Measurements from ENCODE around the gene MLX. TPM values are rescaled to one million over a fixed set of nuclear protein-coding genes. Genes with fewer than 3 reads are reported as not detected.
"Not testable (repeated sequence)": the region's sequence is repeated elsewhere in the genome, so short reads cannot be mapped to it uniquely, and the experiment has no call there.

The MLX gene
- polyA plus RNA-seq, 2 donors = 36.8 to 38.3 TPM

- Histone ChIP-seq H3K9me3 (ENCODE audit: control insufficient read depth in 2 of 2, insufficient read depth in 1 of 2, low read depth in 1 of 2, low read length in 1 of 2) (no peaks in the 10 kb centered on the region), H3K4me3 (ENCODE audit: low read depth in 1 of 2, low read length in 2 of 2) (peak within 1 kb of the TSS; percentile 75 to 86), H3K36me3 (ENCODE audit: control insufficient read depth in 2 of 2, insufficient read depth in 2 of 2, low read length in 1 of 2) (peaks cover 2 to 17% of the 10 kb centered on the region in 2 donors), H3K4me1 (ENCODE audit: control insufficient read depth in 2 of 2, insufficient read depth in 2 of 2, low read length in 1 of 2) (peaks cover 2 to 19% of the 10 kb centered on the region in 2 donors), H3K27me3 (ENCODE audit: control insufficient read depth in 1 of 2, insufficient read depth in 2 of 2, low read length in 2 of 2) (no peaks in the 10 kb centered on the region), H3K27ac (ENCODE audit: low read depth in 2 of 2, low read length in 1 of 2) (peak within 1 kb of the TSS; percentile 92 to 96)
- WGBS, 2 donors = 0% methylated on average over 19 to 40 of the region's 40 CpGs
Measured at GRCh38 chr17:42536048-42536371, 30.9 kb upstream of the MLX start, which contains the start of gene NAGLU. TSS of gene NAGLU (plus strand) at chr17:42536241. CDS start at chr17:42536273, 32 bp downstream.

GRCh38 chr17:42536372-42537155, 30.3 kb upstream of the MLX start:
- Histone ChIP-seq H3K4me3 (ENCODE audit: low read depth in 1 of 2, low read length in 2 of 2) (peak overlapping the region; percentile 75 to 86), H3K4me1 (ENCODE audit: control insufficient read depth in 2 of 2, insufficient read depth in 2 of 2, low read length in 1 of 2) (peaks cover 2 to 17% of the 10 kb centered on the region in 2 donors), H3K36me3 (ENCODE audit: control insufficient read depth in 2 of 2, insufficient read depth in 2 of 2, low read length in 1 of 2) (peaks cover 4 to 18% of the 10 kb centered on the region in 2 donors), H3K9me3 (ENCODE audit: control insufficient read depth in 2 of 2, insufficient read depth in 1 of 2, low read depth in 1 of 2, low read length in 1 of 2) (no peaks in the 10 kb centered on the region), H3K27me3 (ENCODE audit: control insufficient read depth in 1 of 2, insufficient read depth in 2 of 2, low read length in 2 of 2) (no peaks in the 10 kb centered on the region), H3K27ac (ENCODE audit: low read depth in 2 of 2, low read length in 1 of 2) (peak overlapping the region; percentile 92 to 96)
- WGBS, 2 donors = 0 to 1% methylated on average over 47 to 65 of the region's 65 CpGs

GRCh38 chr17:42537156-42537805, 29.6 kb upstream of the MLX start:
- H3K27ac ChIP-seq (ENCODE audit: low read depth in 2 of 2, low read length in 1 of 2) = peak overlapping the region; percentile 92 to 96
- H3K9me3 ChIP-seq (ENCODE audit: control insufficient read depth in 2 of 2, insufficient read depth in 1 of 2, low read depth in 1 of 2, low read length in 1 of 2) = no peaks in the 10 kb centered on the region
- H3K36me3 ChIP-seq (ENCODE audit: control insufficient read depth in 2 of 2, insufficient read depth in 2 of 2, low read length in 1 of 2) = peaks cover 4 to 21% of the 10 kb centered on the region in 2 donors
- H3K4me1 ChIP-seq (ENCODE audit: control insufficient read depth in 2 of 2, insufficient read depth in 2 of 2, low read length in 1 of 2) = peaks cover 2 to 18% of the 10 kb centered on the region in 2 donors
- peak overlapping the region; percentile 75 to 86 for H3K4me3 ChIP-seq (ENCODE audit: low read depth in 1 of 2, low read length in 2 of 2)
- WGBS, 2 donors = 84 to 86% methylated on average over 30 of the region's 31 CpGs
- H3K27me3 ChIP-seq (ENCODE audit: control insufficient read depth in 1 of 2, insufficient read depth in 2 of 2, low read length in 2 of 2) = no peaks in the 10 kb centered on the region

GRCh38 chr17:42537826-42538451, 29.0 kb upstream of the MLX start:
- Histone ChIP-seq H3K36me3 (ENCODE audit: control insufficient read depth in 2 of 2, insufficient read depth in 2 of 2, low read length in 1 of 2) (peaks cover 4 to 27% of the 10 kb centered on the region in 2 donors), H3K27me3 (ENCODE audit: control insufficient read depth in 1 of 2, insufficient read depth in 2 of 2, low read length in 2 of 2) (no peaks in the 10 kb centered on the region), H3K4me1 (ENCODE audit: control insufficient read depth in 2 of 2, insufficient read depth in 2 of 2, low read length in 1 of 2) (peaks cover 2 to 18% of the 10 kb centered on the region in 2 donors), H3K9me3 (ENCODE audit: control insufficient read depth in 2 of 2, insufficient read depth in 1 of 2, low read depth in 1 of 2, low read length in 1 of 2) (no peaks in the 10 kb centered on the region), H3K4me3 (ENCODE audit: low read depth in 1 of 2, low read length in 2 of 2) (no peak overlapping the region), H3K27ac (ENCODE audit: low read depth in 2 of 2, low read length in 1 of 2) (no peak overlapping the region)
- 95% methylated on average over 5 of the region's 5 CpGs for WGBS, 2 donors

- 93 to 94% methylated on average over 14 of the region's 14 CpGs for WGBS, 2 donors
- Histone ChIP-seq H3K4me1 (ENCODE audit: control insufficient read depth in 2 of 2, insufficient read depth in 2 of 2, low read length in 1 of 2) (peaks cover 2 to 18% of the 10 kb centered on the region in 2 donors), H3K27me3 (ENCODE audit: control insufficient read depth in 1 of 2, insufficient read depth in 2 of 2, low read length in 2 of 2) (no peaks in the 10 kb centered on the region), H3K9me3 (ENCODE audit: control insufficient read depth in 2 of 2, insufficient read depth in 1 of 2, low read depth in 1 of 2, low read length in 1 of 2) (no peaks in the 10 kb centered on the region), H3K36me3 (ENCODE audit: control insufficient read depth in 2 of 2, insufficient read depth in 2 of 2, low read length in 1 of 2) (peaks cover 4 to 31% of the 10 kb centered on the region in 2 donors), H3K4me3 (ENCODE audit: low read depth in 1 of 2, low read length in 2 of 2) (no peak overlapping the region), H3K27ac (ENCODE audit: low read depth in 2 of 2, low read length in 1 of 2) (no peak overlapping the region)
Measured at GRCh38 chr17:42538482-42538881, 28.4 kb upstream of the MLX start.

- not testable (repeated sequence) for H3K27ac ChIP-seq (ENCODE audit: low read depth in 2 of 2, low read length in 1 of 2); H3K4me3 ChIP-seq (ENCODE audit: low read depth in 1 of 2, low read length in 2 of 2); H3K9me3 ChIP-seq (ENCODE audit: control insufficient read depth in 2 of 2, insufficient read depth in 1 of 2, low read depth in 1 of 2, low read length in 1 of 2); H3K27me3 ChIP-seq (ENCODE audit: control insufficient read depth in 1 of 2, insufficient read depth in 2 of 2, low read length in 2 of 2)
- WGBS, 2 donors = 76 to 91% methylated on average over 4 of the region's 4 CpGs
- Histone ChIP-seq H3K36me3 (ENCODE audit: control insufficient read depth in 2 of 2, insufficient read depth in 2 of 2, low read length in 1 of 2) (peaks cover 4 to 37% of the 10 kb centered on the region in 2 donors), H3K4me1 (ENCODE audit: control insufficient read depth in 2 of 2, insufficient read depth in 2 of 2, low read length in 1 of 2) (peaks cover 2 to 15% of the 10 kb centered on the region in 2 donors)
Measured at GRCh38 chr17:42540558-42540957, 26.3 kb upstream of the MLX start.

- H3K36me3 ChIP-seq (ENCODE audit: control insufficient read depth in 2 of 2, insufficient read depth in 2 of 2, low read length in 1 of 2) = peaks cover 4 to 37% of the 10 kb centered on the region in 2 donors
- 67% methylated on average over 17 of the region's 17 CpGs for WGBS, 2 donors
- H3K4me1 ChIP-seq (ENCODE audit: control insufficient read depth in 2 of 2, insufficient read depth in 2 of 2, low read length in 1 of 2) = peaks cover 2 to 14% of the 10 kb centered on the region in 2 donors
- no peaks in the 10 kb centered on the region for H3K27me3 ChIP-seq (ENCODE audit: control insufficient read depth in 1 of 2, insufficient read depth in 2 of 2, low read length in 2 of 2)
- peak overlapping the region; percentile 29 to 57 for H3K27ac ChIP-seq (ENCODE audit: low read depth in 2 of 2, low read length in 1 of 2)
- no peaks in the 10 kb centered on the region for H3K9me3 ChIP-seq (ENCODE audit: control insufficient read depth in 2 of 2, insufficient read depth in 1 of 2, low read depth in 1 of 2, low read length in 1 of 2)
- no peak overlapping the region for H3K4me3 ChIP-seq (ENCODE audit: low read depth in 1 of 2, low read length in 2 of 2)
Measured at GRCh38 chr17:42541041-42541833, 25.7 kb upstream of the MLX start.

- H3K9me3 ChIP-seq (ENCODE audit: control insufficient read depth in 2 of 2, insufficient read depth in 1 of 2, low read depth in 1 of 2, low read length in 1 of 2) = no peaks in the 10 kb centered on the region
- WGBS, 2 donors = 92% methylated on average over 39 of the region's 39 CpGs
Measured at GRCh38 chr17:42543190-42544079, 23.5 kb upstream of the MLX start.

More at GRCh38 chr17:42543190-42544079, 23.5 kb upstream of the MLX start:
- Histone ChIP-seq H3K27ac (ENCODE audit: low read depth in 2 of 2, low read length in 1 of 2) (no peak overlapping the region), H3K4me3 (ENCODE audit: low read depth in 1 of 2, low read length in 2 of 2) (no peak overlapping the region), H3K4me1 (ENCODE audit: control insufficient read depth in 2 of 2, insufficient read depth in 2 of 2, low read length in 1 of 2) (peaks cover 3 to 11% of the 10 kb centered on the region in 2 donors), H3K36me3 (ENCODE audit: control insufficient read depth in 2 of 2, insufficient read depth in 2 of 2, low read length in 1 of 2) (peaks cover 4 to 31% of the 10 kb centered on the region in 2 donors), H3K27me3 (ENCODE audit: control insufficient read depth in 1 of 2, insufficient read depth in 2 of 2, low read length in 2 of 2) (no peaks in the 10 kb centered on the region)
